SU-DHL-6 (cell line): ENCODE measurements around the gene ETV6.

Source experiments
- EZH2phosphoT487 ChIP-seq: fragments of 200-600 bp; sonication (generic), shearing (Covaris generic); conservative IDR thresholded peaks from 2 replicates; pipeline ENCODE4 v1.6.1; 2018; ENCODE audit warnings: mild to moderate bottlenecking, antibody characterized with exemption, low read length, moderate library complexity, mixed read lengths
- TF ChIP-seq, protein P1 (sequence below): fragments of 200-600 bp; sonication (generic); IDR thresholded peaks from one replicate; pipeline ENCODE4 v1.5.1; 2017; ENCODE audit warnings: antibody characterized with exemption, mild to moderate bottlenecking, low read length, moderate library complexity; ENCODE audit not compliant: insufficient read depth, poor library complexity, severe bottlenecking

DNA sequence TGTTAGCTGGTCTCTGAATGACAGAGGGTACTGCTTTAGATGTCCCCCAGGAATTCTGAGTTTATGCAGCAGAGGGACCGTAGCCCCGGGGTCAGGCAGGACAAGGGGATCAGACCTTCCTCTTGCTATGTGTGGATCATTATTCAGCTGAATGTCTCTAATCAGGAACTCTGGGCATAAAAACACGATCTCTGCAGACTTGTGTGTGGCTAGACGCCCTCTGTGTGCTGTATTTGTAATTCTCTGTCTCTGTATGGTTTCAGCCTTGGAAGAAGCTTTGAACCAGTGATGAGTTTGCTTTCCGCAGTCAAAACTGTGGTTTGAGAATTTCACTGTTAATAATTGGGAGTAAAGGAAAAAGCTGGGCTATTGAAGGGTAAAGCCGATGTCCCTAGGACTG lies 125.3 kb downstream of the ETV6 start:
- TF ChIP-seq, protein P1, sequence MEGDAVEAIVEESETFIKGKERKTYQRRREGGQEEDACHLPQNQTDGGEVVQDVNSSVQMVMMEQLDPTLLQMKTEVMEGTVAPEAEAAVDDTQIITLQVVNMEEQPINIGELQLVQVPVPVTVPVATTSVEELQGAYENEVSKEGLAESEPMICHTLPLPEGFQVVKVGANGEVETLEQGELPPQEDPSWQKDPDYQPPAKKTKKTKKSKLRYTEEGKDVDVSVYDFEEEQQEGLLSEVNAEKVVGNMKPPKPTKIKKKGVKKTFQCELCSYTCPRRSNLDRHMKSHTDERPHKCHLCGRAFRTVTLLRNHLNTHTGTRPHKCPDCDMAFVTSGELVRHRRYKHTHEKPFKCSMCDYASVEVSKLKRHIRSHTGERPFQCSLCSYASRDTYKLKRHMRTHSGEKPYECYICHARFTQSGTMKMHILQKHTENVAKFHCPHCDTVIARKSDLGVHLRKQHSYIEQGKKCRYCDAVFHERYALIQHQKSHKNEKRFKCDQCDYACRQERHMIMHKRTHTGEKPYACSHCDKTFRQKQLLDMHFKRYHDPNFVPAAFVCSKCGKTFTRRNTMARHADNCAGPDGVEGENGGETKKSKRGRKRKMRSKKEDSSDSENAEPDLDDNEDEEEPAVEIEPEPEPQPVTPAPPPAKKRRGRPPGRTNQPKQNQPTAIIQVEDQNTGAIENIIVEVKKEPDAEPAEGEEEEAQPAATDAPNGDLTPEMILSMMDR = no peak
- TF ChIP-seq EZH2phosphoT487 = no peak
